DOHH2 (cell line): Measurements from ENCODE around the gene MINK1.

Experiments
- CTCF ChIP-seq: fragments of 200-600 bp; sonication (generic); IDR thresholded peaks from one replicate; pipeline ENCODE4 v1.5.1; 2014; ENCODE audit warnings: antibody characterized with exemption, mild to moderate bottlenecking, low read depth, low read length; ENCODE audit not compliant: poor library complexity, severe bottlenecking
- EZH2phosphoT487 ChIP-seq: fragments of 200-600 bp; sonication (generic); IDR thresholded peaks from 2 replicates; pipeline ENCODE4 v1.6.1; 2017; ENCODE audit warnings: borderline replicate concordance, mild to moderate bottlenecking, antibody characterized with exemption, low read length, moderate library complexity, mixed read lengths

- no peak for TF ChIP-seq CTCF
- TF ChIP-seq EZH2phosphoT487 = no peak
Measured at GRCh38 chr17:4920351-4921048, 87.4 kb downstream of the MINK1 start.
